ENCODE measurements around the gene TNFSF15. TPM values are rescaled to one million over a fixed set of nuclear protein-coding genes. Genes with fewer than 3 reads are reported as not detected.

Gene TNFSF15
- total and polyA plus RNA-seq, 2 donors (not counting 3 experiments of a cell fraction or from before 2014, with no cell fraction given): 8.4 to 14.3 TPM

DNA sequence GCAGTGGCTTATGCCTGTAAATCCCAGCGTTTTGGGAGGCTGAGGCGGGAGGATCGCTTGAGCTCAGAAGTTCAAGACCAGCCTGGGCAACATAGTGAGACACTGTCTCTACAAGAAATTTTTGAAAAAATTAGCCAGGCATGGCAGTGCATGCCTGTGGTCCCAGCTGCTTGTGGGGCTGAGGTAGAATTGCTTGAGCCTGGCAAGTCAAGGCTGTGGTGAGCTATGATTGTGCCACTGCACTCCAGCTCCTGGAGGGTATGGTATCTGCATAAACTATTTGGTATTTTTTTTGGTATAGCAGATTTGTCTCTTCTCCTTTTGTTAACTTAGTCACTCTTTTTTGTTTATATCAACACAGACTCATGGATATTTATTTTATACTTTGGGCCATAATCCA lies 62.4 kb downstream of the TNFSF15 start:
- H3K4me3 ChIP-seq (replicated peaks in 1 of 3; ENCODE audit: insufficient read depth in 1 of 3, low read depth in 1 of 3, low read length in 3 of 3): no peak overlapping the region
- peaks cover 14% of the 10 kb centered on the region for H3K4me1 ChIP-seq (ENCODE audit: control insufficient read depth, extremely low read depth, insufficient read depth, low read length)
- no peak overlapping the region for H3K27ac ChIP-seq (ENCODE audit: insufficient read depth, low read depth, low read length)
- no peaks in the 10 kb centered on the region for H3K9me1 ChIP-seq (replicated peaks; ENCODE audit: control insufficient read depth, extremely low read depth, insufficient read depth, low read length)
- H3K9me3 ChIP-seq (replicated peaks; ENCODE audit: control insufficient read depth, insufficient read depth, low read length): no peaks in the 10 kb centered on the region
- TF ChIP-seq POLR2A (IDR thresholded peaks at IDR 0.05; ENCODE audit: low read depth, low read length): no peak
- no peak for TF ChIP-seq MYC (IDR thresholded peaks at IDR 0.05; ENCODE audit: low read depth, low read length)
- no peak for TF ChIP-seq EZH2 (IDR thresholded peaks at IDR 0.05; ENCODE audit: borderline replicate concordance, low read depth, low read length, severe bottlenecking)
- TF ChIP-seq CTCF (IDR thresholded peaks at IDR 0.05; ENCODE audit: extremely low read depth in 1 of 2, insufficient read depth in 1 of 2, low read depth in 1 of 2, low read length in 2 of 2): no peak
- no peak for TF ChIP-seq FOS (IDR thresholded peaks at IDR 0.05; ENCODE audit: borderline replicate concordance, insufficient read depth, low read length)
- no peak for TF ChIP-seq JUN (IDR thresholded peaks at IDR 0.05; ENCODE audit: borderline replicate concordance, insufficient read depth, insufficient read length, low read depth)
- no peak for TF ChIP-seq GATA2 (IDR thresholded peaks at IDR 0.05; ENCODE audit: insufficient read depth, insufficient read length, low read depth, low read length)
- TF ChIP-seq POLR2AphosphoS5 (IDR thresholded peaks at IDR 0.05; ENCODE audit: insufficient read depth, low read depth, low read length): no peak
- TF ChIP-seq, protein P1, sequence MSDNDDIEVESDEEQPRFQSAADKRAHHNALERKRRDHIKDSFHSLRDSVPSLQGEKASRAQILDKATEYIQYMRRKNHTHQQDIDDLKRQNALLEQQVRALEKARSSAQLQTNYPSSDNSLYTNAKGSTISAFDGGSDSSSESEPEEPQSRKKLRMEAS (IDR thresholded peaks at IDR 0.05; ENCODE audit: insufficient read depth, insufficient read length): no peak
- ChIA-PET CTCF (interaction anchor here (12.2 kb wide), 1 partner anchor 164 kb away, joined by 301 read pairs; no protein-coding TSS in a partner anchor), POLR2A (no interaction called here)
- FAIRE-seq: no peak
- no peaks in the 10 kb centered on the region for H3K36me3 ChIP-seq (ENCODE audit: control insufficient read depth in 2 of 2, extremely low read depth in 1 of 2, insufficient read depth in 2 of 2, low read length in 2 of 2)
- H3K79me2 ChIP-seq (ENCODE audit: control insufficient read depth, insufficient read depth, low read length): no peaks in the 10 kb centered on the region
- dilution Hi-C loops (cut with MboI; ENCODE audit: extremely low pct_ligation_motif_present, low sequenced_read_pairs): no loop called here
- no TSS peak for BruUV-seq (replicated peaks)
- H4K20me1 ChIP-seq (replicated peaks; ENCODE audit: control insufficient read depth, extremely low read depth, insufficient read depth, low read length): no peaks in the 10 kb centered on the region
- no peaks in the 10 kb centered on the region for H3K27me3 ChIP-seq (ENCODE audit: control insufficient read depth in 2 of 2, insufficient read depth in 2 of 2, low read length in 2 of 2)
- no peak overlapping the region for H2AFZ ChIP-seq (ENCODE audit: low read depth, low read length)
- no peak overlapping the region for H3K4me2 ChIP-seq (ENCODE audit: insufficient read depth, low read length)
- DNase-seq (ENCODE audit: low read depth, low spot score): no peak
- intact Hi-C loops (cut with micrococcal nuclease): no loop called here
- H3K9ac ChIP-seq (replicated peaks; ENCODE audit: extremely low read depth, insufficient read depth, low read length): no peak overlapping the region
